HCT116 (cell line): ENCODE measurements around the gene CACNA1G. TPM values are rescaled to one million over a fixed set of nuclear protein-coding genes. Genes with fewer than 3 reads are reported as not detected.

Source experiments
- ATAC-seq: fragments of 200-7000 bp; cut with Tn5 transposase; 2 replicates; pipeline ENCODE4 v1.9.1; 2020; ENCODE audit warnings: mild to moderate bottlenecking, moderate library complexity
- BruUV-seq: library from RNA; stranded (reverse); fragments of 400-500 nt; replicated peaks from 2 replicates; lab custom pipeline; 2021; lab: Mats Ljungman, UMichigan
- CTCF ChIA-PET: fragments of 300-600 bp; sonication (Branson Sonifier 250); formaldehyde crosslinking; loops from one replicate; lab custom pipeline; 2021; ENCODE audit warnings: antibody characterized with exemption; lab: Charles Lee
- POLR2A ChIA-PET: fragments of 300-600, 350-600 bp; sonication (Branson Sonifier 250); formaldehyde crosslinking; loops from one replicate; lab custom pipeline; 2021; ENCODE audit warnings: antibody characterized with exemption; lab: Charles Lee
- RAD21 ChIA-PET, 2 experiments: fragments of 300-600 bp; sonication (Branson Sonifier 250); formaldehyde crosslinking; loops; one replicate each; lab custom pipeline; 2023; ENCODE audit warnings: low total read pairs in 2 of 2; ENCODE audit not compliant: uncharacterized antibody in 2 of 2, unreplicated experiment in 2 of 2, low non-redundant PET in 1 of 2; lab: Charles Lee
- DNase-seq: peaks from one replicate; pipeline ENCODE4 v3.0.0-alpha.2; 2010; ENCODE audit warnings: low read depth, low spot score
- H2AFZ ChIP-seq: fragments of 200-600 bp; shearing (Covaris generic), sonication (generic); 2 replicates; pipeline ENCODE4 v1.6.1; 2017; ENCODE audit warnings: low read depth, mixed run types, mixed read lengths, antibody characterized with exemption, low read length; ENCODE audit not compliant: poor library complexity, severe bottlenecking
- H3K27ac ChIP-seq: 2 replicates; pipeline ENCODE4 v1.5.1; 2012; ENCODE audit warnings: low read depth, low read length
- H3K27me3 ChIP-seq: fragments of 200-600 bp; sonication (generic); 2 replicates; pipeline ENCODE4 v1.6.1; 2016; ENCODE audit warnings: mixed run types, low read length, mixed read lengths; ENCODE audit not compliant: insufficient read depth
- H3K36me3 ChIP-seq, 2 experiments: fragments of 200-500 bp in 1 of 2; fragments of 200-600 bp in 1 of 2; sonication (Bioruptor generic) in 1 of 2; sonication (generic) in 1 of 2; 2 replicates each; pipeline versions ENCODE4 v1.5.1 to v1.6.1; 2014 to 2016; ENCODE audit warnings: low read length in 2 of 2, inconsistent platforms in 1 of 2, mixed read lengths in 1 of 2, mixed run types in 1 of 2; ENCODE audit not compliant: insufficient read depth in 2 of 2, control insufficient read depth in 1 of 2
- H3K4me1 ChIP-seq, 2 experiments: fragments of 200-600 bp in 1 of 2; sonication (generic) in 1 of 2; 2 replicates each; pipeline versions ENCODE4 v1.5.1 to v1.6.1; 2012 to 2017; ENCODE audit warnings: low read length in 2 of 2, inconsistent platforms in 1 of 2, mild to moderate bottlenecking in 1 of 2, mixed read lengths in 1 of 2, mixed run types in 1 of 2, moderate library complexity in 1 of 2; ENCODE audit not compliant: insufficient read depth in 2 of 2, control insufficient read depth in 1 of 2
- H3K4me2 ChIP-seq: fragments of 200-600 bp; sonication (generic); 2 replicates; pipeline ENCODE4 v1.6.1; 2017; ENCODE audit warnings: mixed run types, low read length, mixed read lengths
- H3K4me3 ChIP-seq, 2 experiments: fragments of 200-600 bp in 1 of 2; sonication (generic) in 1 of 2; replicated peaks in 1 of 2; 2 replicates each; pipeline ENCODE4 v1.5.1; 2011 to 2016; ENCODE audit warnings: low read length in 2 of 2, control low read depth in 1 of 2, low read depth in 1 of 2, mild to moderate bottlenecking in 1 of 2, mixed read lengths in 1 of 2, mixed run types in 1 of 2
- H3K79me2 ChIP-seq: fragments of 200-600 bp; sonication (generic); 2 replicates; pipeline ENCODE4 v1.6.1; 2017; ENCODE audit warnings: mild to moderate bottlenecking, mixed run types, low read length, moderate library complexity, mixed read lengths; ENCODE audit not compliant: insufficient read depth
- H3K9ac ChIP-seq: fragments of 200-600 bp; sonication (generic); 2 replicates; pipeline ENCODE4 v1.6.1; 2016; ENCODE audit warnings: low read length, mixed read lengths
- H3K9me2 ChIP-seq: fragments of 200-600 bp; sonication (generic), shearing (Covaris generic); 2 replicates; pipeline ENCODE4 v1.6.1; 2017; ENCODE audit warnings: mixed run types, mild to moderate bottlenecking, moderate library complexity; ENCODE audit not compliant: insufficient read depth
- H3K9me3 ChIP-seq, 2 experiments: fragments of 200-500 bp in 1 of 2; fragments of 200-600 bp in 1 of 2; sonication (Bioruptor generic) in 1 of 2; sonication (generic) in 1 of 2; 2 replicates each; pipeline ENCODE4 v1.6.1; 2014 to 2017; ENCODE audit warnings: low read length in 2 of 2, mixed read lengths in 2 of 2, inconsistent platforms in 1 of 2, low read depth in 1 of 2, mild to moderate bottlenecking in 1 of 2, mixed run types in 1 of 2, moderate library complexity in 1 of 2; ENCODE audit not compliant: control insufficient read depth in 1 of 2, insufficient read depth in 1 of 2
- H4K20me1 ChIP-seq: fragments of 200-600 bp; sonication (generic), shearing (Covaris generic); 2 replicates; pipeline ENCODE4 v1.6.1; 2017; ENCODE audit warnings: mixed run types, mild to moderate bottlenecking, moderate library complexity; ENCODE audit not compliant: insufficient read depth
- CTCF ChIP-seq, 3 experiments: fragments of 200-600 bp in 1 of 3; sonication (generic) in 1 of 3; IDR thresholded peaks in 2 of 3; conservative IDR thresholded peaks in 1 of 3; 2 replicates each; pipeline ENCODE4 v1.5.1; 2012 to 2017; ENCODE audit warnings: low read depth in 2 of 3, low read length in 2 of 3, antibody characterized with exemption in 1 of 3, borderline replicate concordance in 1 of 3, control low read depth in 1 of 3, mild to moderate bottlenecking in 1 of 3, mixed read lengths in 1 of 3, mixed run types in 1 of 3, moderate library complexity in 1 of 3; ENCODE audit not compliant: insufficient read depth in 1 of 3
- EGR1 ChIP-seq: IDR thresholded peaks from 2 replicates; pipeline ENCODE4 v1.6.1; 2012; ENCODE audit warnings: low read depth
- ELF1 ChIP-seq: IDR thresholded peaks from 2 replicates; pipeline ENCODE4 v1.6.1; 2012; ENCODE audit warnings: low read depth, borderline replicate concordance
- FOSL1 ChIP-seq: IDR thresholded peaks from 2 replicates; pipeline ENCODE4 v1.6.1; 2012; ENCODE audit warnings: low read depth
- JUND ChIP-seq: IDR thresholded peaks from 2 replicates; pipeline ENCODE4 v1.6.1; 2012
- POLR2AphosphoS5 ChIP-seq: IDR thresholded peaks from 2 replicates; pipeline ENCODE4 v1.6.1; 2011; ENCODE audit warnings: mild to moderate bottlenecking, low read depth, low read length, moderate library complexity
- SP1 ChIP-seq: IDR thresholded peaks from 2 replicates; pipeline ENCODE4 v1.6.1; 2012; ENCODE audit warnings: low read depth
- YY1 ChIP-seq: IDR thresholded peaks from 2 replicates; pipeline ENCODE4 v1.6.1; 2011; ENCODE audit warnings: low read length, low read depth, moderate library complexity, mild to moderate bottlenecking; ENCODE audit not compliant: insufficient replicate concordance; ENCODE audit errors: extremely low read depth
- ZNF274 ChIP-seq: fragments of 200-500 bp; sonication (Bioruptor generic); IDR thresholded peaks from 2 replicates; pipeline ENCODE4 v1.6.1; 2014; ENCODE audit warnings: mild to moderate bottlenecking, low read depth, low read length, inconsistent platforms
- intact Hi-C: fragments of 100-400 bp; cut with micrococcal nuclease; formaldehyde crosslinking; loops from 2 replicates; pipeline ENCODE4 v1.10.0; 2022
- total RNA-seq: library from RNA; stranded (reverse); gene quantifications from one replicate; pipeline ENCODE4 v1.2.1, GENCODE V29; 2021; ENCODE audit not compliant: unreplicated experiment
- TF ChIP-seq, protein P1 (sequence below): IDR thresholded peaks from 2 replicates; pipeline ENCODE4 v1.6.1; 2012
- TF ChIP-seq, protein P2 (sequence below): IDR thresholded peaks from 2 replicates; pipeline ENCODE4 v1.6.1; 2011; ENCODE audit warnings: mild to moderate bottlenecking, low read length, moderate library complexity; ENCODE audit not compliant: insufficient replicate concordance; ENCODE audit errors: extremely low read depth

The CACNA1G gene
- total RNA-seq, 1 experiment from 2014 or later = 3.4 TPM

- no peak overlapping the region for H3K9ac ChIP-seq
- DNase-seq (no peak), ATAC-seq (0 out of 2 replicates have a peak, but pooled peaks have one; percentile 25)
- intact Hi-C loops = no loop called here
- H2AFZ ChIP-seq = no peak overlapping the region
- H3K27me3 ChIP-seq = no peaks in the 10 kb centered on the region
- no peak for TF ChIP-seq SP1
- TF ChIP-seq, protein P1, sequence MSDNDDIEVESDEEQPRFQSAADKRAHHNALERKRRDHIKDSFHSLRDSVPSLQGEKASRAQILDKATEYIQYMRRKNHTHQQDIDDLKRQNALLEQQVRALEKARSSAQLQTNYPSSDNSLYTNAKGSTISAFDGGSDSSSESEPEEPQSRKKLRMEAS = no peak
- TF ChIP-seq CTCF (IDR thresholded peaks at IDR 0.05 in 2 of 3, conservative IDR thresholded peaks at IDR 0.05 in 1 of 3; ENCODE audit: borderline replicate concordance in 1 of 3, insufficient read depth in 1 of 3, low read depth in 2 of 3, low read length in 2 of 3) = no peak; a peak in 1 of 6 replicates
- TF ChIP-seq, protein P2, sequence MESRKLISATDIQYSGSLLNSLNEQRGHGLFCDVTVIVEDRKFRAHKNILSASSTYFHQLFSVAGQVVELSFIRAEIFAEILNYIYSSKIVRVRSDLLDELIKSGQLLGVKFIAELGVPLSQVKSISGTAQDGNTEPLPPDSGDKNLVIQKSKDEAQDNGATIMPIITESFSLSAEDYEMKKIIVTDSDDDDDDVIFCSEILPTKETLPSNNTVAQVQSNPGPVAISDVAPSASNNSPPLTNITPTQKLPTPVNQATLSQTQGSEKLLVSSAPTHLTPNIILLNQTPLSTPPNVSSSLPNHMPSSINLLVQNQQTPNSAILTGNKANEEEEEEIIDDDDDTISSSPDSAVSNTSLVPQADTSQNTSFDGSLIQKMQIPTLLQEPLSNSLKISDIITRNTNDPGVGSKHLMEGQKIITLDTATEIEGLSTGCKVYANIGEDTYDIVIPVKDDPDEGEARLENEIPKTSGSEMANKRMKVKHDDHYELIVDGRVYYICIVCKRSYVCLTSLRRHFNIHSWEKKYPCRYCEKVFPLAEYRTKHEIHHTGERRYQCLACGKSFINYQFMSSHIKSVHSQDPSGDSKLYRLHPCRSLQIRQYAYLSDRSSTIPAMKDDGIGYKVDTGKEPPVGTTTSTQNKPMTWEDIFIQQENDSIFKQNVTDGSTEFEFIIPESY = no peak
- TF ChIP-seq ELF1 = no peak
- TF ChIP-seq FOSL1 = no peak
- TF ChIP-seq JUND = no peak
- TF ChIP-seq ZNF274 = no peak
- TF ChIP-seq POLR2AphosphoS5 = no peak
- TF ChIP-seq EGR1 = no peak
- no peak for TF ChIP-seq YY1
- ChIA-PET RAD21 (no interaction called here), POLR2A (interaction anchor here (0.7 to 0.9 kb wide), 2 partner anchors 9 to 37 kb away, joined by 3 to 4 read pairs; no protein-coding TSS in a partner anchor), CTCF (no interaction called here)
- no peak overlapping the region for H3K4me3 ChIP-seq
- H3K36me3 ChIP-seq = no peaks in the 10 kb centered on the region
- H3K79me2 ChIP-seq = no peaks in the 10 kb centered on the region
- BruUV-seq = no TSS peak
- peaks cover 16 to 41% of the 10 kb centered on the region in 2 experiments for H3K4me1 ChIP-seq
- H3K4me2 ChIP-seq = peak overlapping the region; percentile 20; the same call in 1 of the 2 replicates
- no peaks in the 10 kb centered on the region for H3K9me2 ChIP-seq
- no peak overlapping the region; the same call in 1 of the 2 replicates for H3K27ac ChIP-seq
- no peaks in the 10 kb centered on the region for H4K20me1 ChIP-seq
- no peaks in the 10 kb centered on the region for H3K9me3 ChIP-seq
Observed at GRCh38 chr17:50676065-50676975, 115.8 kb downstream of the CACNA1G start.

Other genes with a start within 250 kb of the CACNA1G start
- gene XYLT2, start 214.6 kb upstream of the CACNA1G start, total RNA-seq = 37.5 TPM
- gene MRPL27, start 187.5 kb upstream of the CACNA1G start, total RNA-seq = 106 TPM
- 31.8 TPM for gene EME1, start 187.5 kb upstream of the CACNA1G start, total RNA-seq
- gene LRRC59, start 163.2 kb upstream of the CACNA1G start, total RNA-seq = 221 TPM
- 52.4 TPM for gene ACSF2, start 134.5 kb upstream of the CACNA1G start, total RNA-seq
- gene CHAD, start 91.8 kb upstream of the CACNA1G start, total RNA-seq = not detected
- 82.7 TPM for gene RSAD1, start 81.9 kb upstream of the CACNA1G start, total RNA-seq
- not detected for gene MYCBPAP, start 52.3 kb upstream of the CACNA1G start, total RNA-seq
- 17.8 TPM for gene EPN3, start 28.0 kb upstream of the CACNA1G start, total RNA-seq
- gene SPATA20, start 13.5 kb upstream of the CACNA1G start, total RNA-seq = 57.5 TPM
- 66.2 TPM for gene ABCC3, start 74.2 kb downstream of the CACNA1G start, total RNA-seq
- gene ANKRD40, start 147.2 kb downstream of the CACNA1G start, total RNA-seq = 72.0 TPM
- 184 TPM for gene LUC7L3, start 158.9 kb downstream of the CACNA1G start, total RNA-seq
- 0.57 TPM for gene ANKRD40CL, start 206.8 kb downstream of the CACNA1G start, total RNA-seq